NT2/D1 (cell line): ENCODE data around the gene FOXL3.

ENCODE experiments used
- DNase-seq: peaks from one replicate; pipeline ENCODE4 v3.0.0-alpha.2; 2011; ENCODE audit warnings: low read depth, low spot score
- H3K27me3 ChIP-seq: 2 replicates; pipeline ENCODE4 v1.6.0; 2011; ENCODE audit warnings: mild to moderate bottlenecking; ENCODE audit not compliant: insufficient read length, insufficient read depth
- H3K36me3 ChIP-seq: 2 replicates; pipeline ENCODE4 v1.6.1; 2011; ENCODE audit warnings: mild to moderate bottlenecking, low read length, mixed read lengths; ENCODE audit not compliant: insufficient read depth, insufficient read length
- H3K4me1 ChIP-seq: 2 replicates; pipeline ENCODE4 v1.5.1; 2011; ENCODE audit not compliant: insufficient read depth, insufficient read length
- H3K4me3 ChIP-seq: 2 replicates; pipeline ENCODE4 v1.5.1; 2011; ENCODE audit warnings: low read depth; ENCODE audit not compliant: insufficient read length
- H3K9ac ChIP-seq: 2 replicates; pipeline ENCODE4 v1.6.0; 2011; ENCODE audit warnings: low read depth; ENCODE audit not compliant: insufficient read length
- H3K9me3 ChIP-seq: 2 replicates; pipeline ENCODE4 v1.5.1; 2011; ENCODE audit warnings: mild to moderate bottlenecking, low read length; ENCODE audit not compliant: insufficient read depth
- SUZ12 ChIP-seq: IDR thresholded peaks from 2 replicates; pipeline ENCODE4 v1.6.1; 2011; ENCODE audit not compliant: insufficient read length, insufficient read depth; ENCODE audit errors: extremely low read depth
- YY1 ChIP-seq: IDR thresholded peaks from 2 replicates; pipeline ENCODE4 v1.6.1; 2011; ENCODE audit not compliant: insufficient read length, insufficient read depth
- ZNF274 ChIP-seq: IDR thresholded peaks from 2 replicates; pipeline ENCODE4 v1.6.1; 2011; ENCODE audit warnings: mild to moderate bottlenecking, low read depth, low read length

FOXL3 gene

GRCh38 chr7:329691-330281 is 39.8 kb downstream of the FOXL3 start:
- no peaks in the 10 kb centered on the region for H3K36me3 ChIP-seq
- H3K4me3 ChIP-seq, result no peak overlapping the region
- H3K9me3 ChIP-seq, result peaks cover 4% of the 10 kb centered on the region; the same call in 1 of the 2 replicates
- no peak for DNase-seq
- H3K4me1 ChIP-seq, result peaks cover 7% of the 10 kb centered on the region
- peaks cover 12% of the 10 kb centered on the region for H3K27me3 ChIP-seq
- no peak for TF ChIP-seq YY1
- TF ChIP-seq ZNF274, result no peak
- no peak overlapping the region for H3K9ac ChIP-seq

- H3K36me3 ChIP-seq, result no peaks in the 10 kb centered on the region
- peaks cover 3% of the 10 kb centered on the region; the same call in 1 of the 2 replicates for H3K9me3 ChIP-seq
- peaks cover 7% of the 10 kb centered on the region for H3K4me1 ChIP-seq
- DNase-seq, result no peak
- no peak overlapping the region for H3K9ac ChIP-seq
- no peak overlapping the region for H3K4me3 ChIP-seq
- peaks cover 12% of the 10 kb centered on the region for H3K27me3 ChIP-seq
- TF ChIP-seq ZNF274 (no peak), YY1 (no peak), SUZ12 (no peak)
Observed at GRCh38 chr7:330511-331230, 40.7 kb downstream of the FOXL3 start.

DNA sequence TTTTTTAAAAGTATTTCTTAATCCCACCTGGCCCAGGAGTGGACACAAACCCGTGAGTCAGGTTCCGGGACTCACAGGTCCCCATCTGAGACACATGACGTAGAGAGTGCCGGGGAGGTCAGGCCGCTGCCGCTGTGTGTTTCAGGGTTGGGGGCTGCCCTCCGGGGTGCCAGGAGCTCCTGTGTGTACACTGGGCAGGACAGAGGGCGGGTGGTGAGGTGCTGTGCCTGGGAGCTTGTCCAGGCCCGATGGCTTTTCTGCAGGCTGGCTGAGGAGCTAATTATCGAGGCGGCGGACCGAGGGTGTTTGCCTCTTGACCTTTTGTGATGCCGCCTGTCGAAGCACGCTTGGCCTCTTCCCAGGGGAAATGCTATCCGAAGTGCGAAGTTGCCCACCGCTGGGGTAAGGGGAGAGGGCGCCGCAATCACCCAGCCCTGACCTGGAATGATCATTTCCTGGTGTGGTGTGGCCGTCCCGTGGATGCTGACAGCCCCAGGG is 42.1 kb downstream of the FOXL3 start:
- TF ChIP-seq YY1 (no peak), SUZ12 (no peak), ZNF274 (no peak)
- Histone ChIP-seq H3K27me3 (peaks cover 12% of the 10 kb centered on the region), H3K4me3 (no peak overlapping the region), H3K36me3 (no peaks in the 10 kb centered on the region), H3K9me3 (no peaks in the 10 kb centered on the region), H3K4me1 (peaks cover 7% of the 10 kb centered on the region), H3K9ac (no peak overlapping the region)
- no peak for DNase-seq

DNA sequence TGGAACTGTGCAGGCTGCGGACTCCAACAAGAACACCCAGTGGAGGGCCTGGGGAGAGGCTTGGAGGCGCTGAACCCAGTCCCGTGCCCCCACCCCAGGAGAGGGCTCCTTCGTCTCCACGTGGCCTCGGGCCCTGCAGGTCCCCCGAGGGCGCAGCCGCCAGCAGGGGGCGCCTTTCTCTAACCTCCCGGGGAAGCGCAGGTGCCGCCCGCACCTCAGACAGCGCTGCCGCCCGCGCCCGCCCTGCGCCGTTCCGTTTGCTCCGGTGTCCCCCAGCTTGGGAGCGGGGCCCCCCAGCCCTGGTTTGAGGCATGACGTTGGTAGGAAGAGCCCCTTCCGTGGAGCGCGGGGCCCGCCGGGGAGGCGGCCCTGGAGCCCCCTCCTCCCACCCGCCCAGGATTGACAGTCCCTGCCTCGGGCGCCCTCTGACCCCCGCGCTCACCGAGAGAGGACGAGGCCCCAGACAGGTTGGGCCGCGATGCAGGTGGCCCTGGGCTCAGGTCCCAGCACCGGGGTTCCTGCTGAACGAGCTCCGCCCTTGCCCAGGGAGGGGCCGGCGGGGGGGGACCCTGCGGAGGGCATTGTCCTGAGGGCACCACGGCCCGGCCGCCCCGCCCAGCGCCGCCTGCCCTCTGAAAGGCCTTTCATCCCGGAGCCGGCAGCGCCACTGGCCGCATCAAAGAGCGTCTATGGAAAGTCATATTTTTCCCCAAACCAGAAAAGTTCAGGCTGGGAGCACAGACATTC is 42.8 kb downstream of the FOXL3 start:
- no peaks in the 10 kb centered on the region for H3K36me3 ChIP-seq
- TF ChIP-seq YY1, result no peak
- no peak for TF ChIP-seq SUZ12
- TF ChIP-seq ZNF274, result no peak
- H3K4me1 ChIP-seq, result peaks cover 9% of the 10 kb centered on the region
- peaks cover 12% of the 10 kb centered on the region for H3K27me3 ChIP-seq
- H3K4me3 ChIP-seq, result peak overlapping the region; percentile 24
- peak; percentile 81 for DNase-seq
- no peaks in the 10 kb centered on the region for H3K9me3 ChIP-seq
- peak overlapping the region; percentile 58 for H3K9ac ChIP-seq

- Histone ChIP-seq H3K36me3 (no peaks in the 10 kb centered on the region), H3K27me3 (peaks cover 10% of the 10 kb centered on the region), H3K4me1 (peaks cover 9% of the 10 kb centered on the region), H3K9me3 (no peaks in the 10 kb centered on the region), H3K9ac (peak overlapping the region; percentile 28), H3K4me3 (peak overlapping the region; percentile 24)
- no peak for TF ChIP-seq SUZ12
- no peak for TF ChIP-seq ZNF274
- no peak for TF ChIP-seq YY1
- DNase-seq, result peak; percentile 28
Observed at GRCh38 chr7:333393-333764, 43.4 kb downstream of the FOXL3 start.

DNA sequence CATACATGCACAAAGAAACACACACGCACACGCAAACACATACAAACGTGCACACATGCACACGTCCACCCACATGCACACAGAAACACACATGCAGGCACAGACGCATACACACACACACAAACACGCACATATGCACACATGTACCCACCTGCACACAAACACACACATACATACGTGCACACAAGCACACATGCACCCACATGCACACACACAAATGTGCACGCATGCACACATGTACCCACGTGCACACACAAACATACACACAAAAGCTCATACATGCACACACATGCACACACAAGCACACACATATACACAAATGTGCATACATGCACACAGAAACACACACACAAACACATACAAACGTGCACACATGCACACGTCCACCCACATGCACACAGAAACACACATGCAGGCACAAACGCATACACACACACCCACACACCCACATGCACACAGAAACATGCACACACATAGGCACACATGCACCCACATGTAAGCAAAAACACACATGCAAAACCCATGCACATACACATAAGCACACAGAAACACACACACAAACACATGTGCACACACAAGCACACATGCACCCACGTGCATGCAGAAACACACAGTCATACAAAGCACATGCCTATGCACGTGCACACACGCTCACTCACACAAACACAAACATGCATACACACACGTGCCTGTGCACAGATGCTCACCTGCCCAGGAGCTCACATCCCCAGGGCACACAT is 44.8 kb downstream of the FOXL3 start:
- H3K4me1 ChIP-seq, result peaks cover 9% of the 10 kb centered on the region
- peaks cover 10% of the 10 kb centered on the region for H3K27me3 ChIP-seq
- DNase-seq, result no peak
- H3K9ac ChIP-seq, result no peak overlapping the region
- no peak for TF ChIP-seq ZNF274
- TF ChIP-seq YY1, result no peak
- TF ChIP-seq SUZ12, result no peak
- H3K36me3 ChIP-seq, result no peaks in the 10 kb centered on the region
- H3K9me3 ChIP-seq, result no peaks in the 10 kb centered on the region
- H3K4me3 ChIP-seq, result no peak overlapping the region
